HepG2 (cell line): ENCODE results near the gene PLEKHA6. TPM values are rescaled to one million over a fixed set of nuclear protein-coding genes. Genes with fewer than 3 reads are reported as not detected.

ENCODE experiments used
- ATAC-seq: fragments of 200-7000 bp; cut with Tn5 transposase; 3 replicates; pipeline ENCODE4 v1.9.1; 2020; ENCODE audit warnings: mild to moderate bottlenecking, moderate library complexity
- BruUV-seq: library from RNA; stranded (reverse); fragments of 400-500 nt; replicated peaks from 2 replicates; lab custom pipeline; 2021; lab: Mats Ljungman, UMichigan
- CTCF ChIA-PET: fragments of 300-600 bp; formaldehyde crosslinking; extraction: SDS; loops from one replicate; lab custom pipeline; 2021; ENCODE audit warnings: low total read pairs, inconsistent platforms, low intra/inter-chr PET ratio; lab: Yijun Ruan, JAX
- POLR2A ChIA-PET: fragments of 350-600 bp; sonication (Branson Sonifier 250); formaldehyde crosslinking; loops from one replicate; lab custom pipeline; 2020; ENCODE audit warnings: antibody characterized with exemption, inconsistent platforms; lab: Yijun Ruan, JAX
- DNase-seq: peaks from one replicate; pipeline ENCODE4 v3.0.0-alpha.2; 2015; ENCODE audit warnings: low spot score
- FAIRE-seq: peaks from 3 replicates; lab custom pipeline; 2011; peaks lifted over from hg19 to GRCh38; lab: Jason Lieb, UNC
- H2AFZ ChIP-seq: one replicate; pipeline ENCODE4 v1.6.1; 2011; ENCODE audit warnings: low read length, inconsistent platforms
- H3K27ac ChIP-seq: fragments of 300-600 bp; 3 replicates; pipeline ENCODE4 v1.8.0; 2011; ENCODE audit warnings: mixed run types, mild to moderate bottlenecking, mixed read lengths, low read length, inconsistent platforms; ENCODE audit not compliant: insufficient read depth; ENCODE audit errors: extremely low read length
- H3K27me3 ChIP-seq, 2 experiments: fragments of 200-600 bp in 1 of 2; 2 replicates in 1 of 2; 3 replicates in 1 of 2; pipeline versions ENCODE4 v1.6.0 to v1.8.0; 2011; ENCODE audit warnings: low read length in 2 of 2, mild to moderate bottlenecking in 2 of 2, moderate library complexity in 2 of 2, inconsistent platforms in 1 of 2; ENCODE audit not compliant: insufficient read depth in 2 of 2, control insufficient read depth in 1 of 2
- H3K36me3 ChIP-seq, 2 experiments: fragments of 200-600 bp in 1 of 2; replicated peaks in 1 of 2; 2 replicates in 1 of 2; 3 replicates in 1 of 2; pipeline versions ENCODE4 v1.5.1 to v1.8.0; 2011; ENCODE audit warnings: low read length in 2 of 2, inconsistent platforms in 1 of 2; ENCODE audit not compliant: insufficient read depth in 2 of 2, control insufficient read depth in 1 of 2
- H3K4me1 ChIP-seq: 2 replicates; pipeline ENCODE4 v1.5.1; 2012; ENCODE audit warnings: low read length, inconsistent platforms; ENCODE audit not compliant: insufficient read depth
- H3K4me2 ChIP-seq: 2 replicates; pipeline ENCODE4 v1.6.0; 2011; ENCODE audit warnings: low read depth, low read length, inconsistent platforms
- H3K4me3 ChIP-seq, 3 experiments: fragments of 200-600 bp in 1 of 3; sonication (generic), shearing (Covaris generic) in 1 of 3; replicated peaks in 1 of 3; 2 replicates each; pipeline ENCODE4 v1.5.1; 2011 to 2016; ENCODE audit warnings: low read length in 3 of 3, inconsistent platforms in 2 of 3, low read depth in 2 of 3, mild to moderate bottlenecking in 2 of 3, control low read depth in 1 of 3, mixed read lengths in 1 of 3; ENCODE audit not compliant: insufficient read depth in 1 of 3
- H3K79me2 ChIP-seq: one replicate; pipeline ENCODE4 v1.6.1; 2011; ENCODE audit warnings: low read length, inconsistent platforms; ENCODE audit not compliant: insufficient read depth
- H3K9ac ChIP-seq: 2 replicates; pipeline ENCODE4 v1.6.0; 2011; ENCODE audit warnings: mild to moderate bottlenecking, low read depth, low read length, inconsistent platforms; ENCODE audit not compliant: insufficient read depth
- H3K9me3 ChIP-seq: 2 replicates; pipeline ENCODE4 v1.5.1; 2012; ENCODE audit warnings: mild to moderate bottlenecking, low read length
- H4K20me1 ChIP-seq: 2 replicates; pipeline ENCODE4 v1.6.0; 2011; ENCODE audit warnings: inconsistent platforms, mild to moderate bottlenecking, low read length, moderate library complexity; ENCODE audit not compliant: insufficient read depth
- ARID3A ChIP-seq: IDR thresholded peaks from 2 replicates; pipeline ENCODE4 v1.6.1; 2012; ENCODE audit warnings: low read depth, low read length, improper control_type of control experiment
- DRAP1 ChIP-seq: IDR thresholded peaks from 2 replicates; pipeline ENCODE4 v1.6.1; 2016; ENCODE audit warnings: missing genetic modification reagents, missing compliant biosample characterization
- ERF ChIP-seq: IDR thresholded peaks from 2 replicates; pipeline ENCODE4 v1.6.1; 2018; ENCODE audit warnings: missing biosample characterization, missing genetic modification reagents
- HIC2 ChIP-seq: sonication (generic); formaldehyde crosslinking; IDR thresholded peaks from 2 replicates; pipeline ENCODE4 v1.9.0; 2022; ENCODE audit warnings: low read depth, missing genetic modification reagents
- HNRNPUL1 ChIP-seq: fragments of 200-400 bp; formaldehyde crosslinking; IDR thresholded peaks from 2 replicates; pipeline ENCODE4 v1.6.1; 2017; ENCODE audit warnings: low read depth, mild to moderate bottlenecking, low read length, moderate library complexity
- PAXIP1 ChIP-seq: sonication (generic); formaldehyde crosslinking; conservative IDR thresholded peaks from 2 replicates; pipeline ENCODE4 v1.4.0; 2020; ENCODE audit warnings: mild to moderate bottlenecking, missing genetic modification reagents, moderate library complexity
- PHB2 ChIP-seq: fragments of 450-650 bp; IDR thresholded peaks from 2 replicates; pipeline ENCODE4 v1.6.1; 2018; ENCODE audit not compliant: partially characterized antibody
- PRPF4 ChIP-seq: fragments of 200-400 bp; formaldehyde crosslinking; IDR thresholded peaks from 2 replicates; pipeline ENCODE4 v1.6.1; 2016; ENCODE audit warnings: low read length, low read depth; ENCODE audit not compliant: poor library complexity, severe bottlenecking
- STAG1 ChIP-seq: sonication (generic); formaldehyde crosslinking; IDR thresholded peaks from 2 replicates; pipeline ENCODE4 v1.4.0; 2020; ENCODE audit warnings: missing genetic modification reagents
- ZBTB7B ChIP-seq: sonication (generic); formaldehyde crosslinking; IDR thresholded peaks from 2 replicates; pipeline ENCODE4 v1.4.0; 2020; ENCODE audit warnings: missing genetic modification reagents
- ZNF101 ChIP-seq: sonication (generic); formaldehyde crosslinking; IDR thresholded peaks from 2 replicates; pipeline ENCODE4 v1.4.0; 2020; ENCODE audit warnings: mild to moderate bottlenecking, low read depth, missing genetic modification reagents, borderline replicate concordance
- ZNF205 ChIP-seq: IDR thresholded peaks from 2 replicates; pipeline ENCODE4 v1.6.1; 2018; ENCODE audit warnings: missing biosample characterization, missing genetic modification reagents
- ZNF33B ChIP-seq: sonication (generic); formaldehyde crosslinking; IDR thresholded peaks from 2 replicates; pipeline ENCODE4 v1.5.1; 2020; ENCODE audit warnings: mild to moderate bottlenecking, missing genetic modification reagents
- ZNF850 ChIP-seq: sonication (generic); formaldehyde crosslinking; conservative IDR thresholded peaks from 2 replicates; pipeline ENCODE4 v1.9.0; 2021; ENCODE audit warnings: mild to moderate bottlenecking, missing genetic modification reagents
- WGBS: methylation state at CpG from one replicate; pipeline ENCODE4 v1.1.6; 2017; ENCODE audit warnings: low lambda C conversion rate; 5-methylcytosine and 5-hydroxymethylcytosine counted together
- in situ Hi-C: cut with HindIII; loops from 2 replicates; pipeline ENCODE4 v1.10.0; 2017; ENCODE audit warnings: low pct_unique_long_range_greater_than_20kb; ENCODE audit not compliant: extremely low pct_ligation_motif_present
- intact Hi-C: fragments of 100-400 bp; cut with micrococcal nuclease; formaldehyde crosslinking; loops from one replicate; pipeline ENCODE4 v1.10.0; 2022; ENCODE audit not compliant: unreplicated experiment
- polyA plus RNA-seq, 8 experiments: library from polyadenylated mRNA; depleted of rRNA in 3 of 8; stranded (reverse) in 7 of 8; unstranded in 1 of 8; fragments of >200 nt; fragmentation: Illumina TruSeq in 4 of 8; extraction: Trizol in 4 of 8; gene quantifications; 2 replicates each; pipeline versions ENCODE4 v1.2.1 to v1.2.3, GENCODE V29; 2011 to 2016; ENCODE audit warnings: low read depth in 4 of 8, missing spikeins in 1 of 8, mixed read lengths in 1 of 8; ENCODE audit not compliant: insufficient read depth in 1 of 8
- total RNA-seq, 5 experiments: library from RNA; depleted of rRNA; stranded (reverse); fragments of >200 nt; fragmentation: Illumina TruSeq; extraction: Trizol; gene quantifications; 2 replicates each; pipeline ENCODE4 v1.2.3, GENCODE V29; 2016; ENCODE audit warnings: low read depth in 1 of 5

PLEKHA6 gene
- total and polyA plus RNA-seq, 2 of the 13 experiments (the other 11 are each of a cell fraction or from before 2014, with no cell fraction given), result 5.3 to 11.4 TPM

DNA sequence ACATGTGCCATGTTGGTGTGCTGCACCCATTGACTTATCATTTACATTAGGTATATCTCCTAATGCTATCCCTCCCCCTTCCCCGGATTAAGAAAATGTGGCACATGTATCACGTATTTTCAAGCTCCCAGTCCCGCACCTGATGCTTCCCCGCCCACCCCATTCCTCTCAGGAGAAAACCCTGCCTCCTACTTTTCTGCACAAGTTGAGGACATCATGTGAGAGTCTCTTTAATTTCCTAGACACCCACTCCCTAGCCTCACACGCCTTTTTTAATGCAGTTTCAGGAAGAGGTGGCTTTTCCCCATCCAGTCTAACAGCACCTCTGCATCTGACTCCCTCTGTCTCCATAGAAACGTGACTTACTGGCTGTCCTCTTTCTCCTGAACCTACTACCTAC, 87.8 kb downstream of the PLEKHA6 start:
- WGBS, result 97% methylated on average over 6 of the region's 6 CpGs
- FAIRE-seq (no peak), DNase-seq (no peak), ATAC-seq (no peak)
- TF ChIP-seq PAXIP1 (CRISPR knock-in tag) (no peak), ZNF33B (CRISPR knock-in tag) (no peak), PRPF4 (no peak), STAG1 (no peak), ERF (CRISPR knock-in tag) (no peak), HIC2 (CRISPR knock-in tag) (no peak), ZNF205 (CRISPR knock-in tag) (no peak), ZNF101 (CRISPR knock-in tag) (no peak), ZNF850 (CRISPR knock-in tag) (no peak), DRAP1 (CRISPR knock-in tag) (no peak), ZBTB7B (no peak), HNRNPUL1 (no peak), ARID3A (no peak), PHB2 (no peak)
- no peaks in the 10 kb centered on the region for H3K79me2 ChIP-seq
- H2AFZ ChIP-seq, result no peak overlapping the region
- BruUV-seq, result no TSS peak
- H3K36me3 ChIP-seq, result peaks cover 6 to 43% of the 10 kb centered on the region in 2 experiments; a peak in 4 of 5 replicates
- no peaks in the 10 kb centered on the region for H4K20me1 ChIP-seq
- H3K9me3 ChIP-seq, result no peaks in the 10 kb centered on the region
- H3K4me1 ChIP-seq, result peaks cover 13% of the 10 kb centered on the region
- no peak overlapping the region for H3K4me3 ChIP-seq
- in situ Hi-C loops, result no loop called here
- no peak overlapping the region for H3K27ac ChIP-seq
- POLR2A ChIA-PET, result no interaction called here
- H3K4me2 ChIP-seq, result no peak overlapping the region
- CTCF ChIA-PET, result no interaction called here
- H3K27me3 ChIP-seq, result no peaks in the 10 kb centered on the region
- intact Hi-C loops, result no loop called here
- H3K9ac ChIP-seq, result no peak overlapping the region
